T-cell (primary cell): ENCODE measurements around the gene RYR1. TPM values are rescaled to one million over a fixed set of nuclear protein-coding genes. Genes with fewer than 3 reads are reported as not detected.

Source experiments
- ATAC-seq, 4 experiments: fragments of 200-7000 bp in 3 of 4; fragments of 150-1000 bp in 1 of 4; cut with Tn5 transposase; replicated peaks in 1 of 4; 1 replicate in 3 of 4; 2 replicates in 1 of 4; pipeline ENCODE4 v1.10.0; 2021; ENCODE audit warnings: moderate library complexity in 3 of 4, mild to moderate bottlenecking in 2 of 4, moderate number of reproducible peaks in 1 of 4
- CTCF ChIA-PET, 2 donors: fragments of 300-600 bp; sonication (Branson Sonifier 250); formaldehyde crosslinking; loops; one replicate each; lab custom pipeline; 2022; ENCODE audit warnings: antibody characterized with exemption in 2 of 2; lab: Charles Lee
- POLR2A ChIA-PET, 2 donors: fragments of 300-600 bp; sonication (Branson Sonifier 250); formaldehyde crosslinking; loops; one replicate each; lab custom pipeline; 2022; ENCODE audit warnings: antibody characterized with exemption in 2 of 2; lab: Charles Lee
- DNase-seq, 35 experiments: peaks; one replicate each; pipeline versions ENCODE4 v3.0.0 to v3.0.0-alpha.2; 2013 to 2023
- H3K27ac ChIP-seq: one replicate; pipeline ENCODE4 v1.5.1; 2013; ENCODE audit warnings: low read length
- H3K27me3 ChIP-seq, 2 experiments: replicated peaks in 1 of 2; 1 replicate in 1 of 2; 2 replicates in 1 of 2; pipeline versions ENCODE4 v1.6.1 to v1.7.0; 2013; ENCODE audit warnings: low read length in 1 of 2, mixed read lengths in 1 of 2; ENCODE audit not compliant: control insufficient read depth in 2 of 2, insufficient read depth in 2 of 2; ENCODE audit errors: extremely low read depth in 1 of 2
- H3K36me3 ChIP-seq, 2 donors: 1 replicate in 1 of 2; 2 replicates in 1 of 2; pipeline versions ENCODE4 v1.6.1 to v1.7.0; 2013; ENCODE audit warnings: low read length in 1 of 2; ENCODE audit not compliant: control insufficient read depth in 2 of 2, insufficient read depth in 1 of 2; ENCODE audit errors: extremely low read depth in 1 of 2
- H3K4me1 ChIP-seq, 2 experiments: 1 replicate in 1 of 2; 2 replicates in 1 of 2; pipeline versions ENCODE4 v1.6.1 to v1.7.0; 2013; ENCODE audit warnings: low read length in 2 of 2, mixed read lengths in 1 of 2; ENCODE audit not compliant: insufficient read depth in 2 of 2, control insufficient read depth in 1 of 2; ENCODE audit errors: extremely low read depth in 1 of 2
- H3K4me3 ChIP-seq, 2 donors: 1 replicate in 1 of 2; 2 replicates in 1 of 2; pipeline versions ENCODE4 v1.5.1 to v1.7.0; 2013; ENCODE audit warnings: mild to moderate bottlenecking in 2 of 2, low read length in 1 of 2, moderate library complexity in 1 of 2; ENCODE audit not compliant: control insufficient read depth in 1 of 2; ENCODE audit errors: extremely low read depth in 1 of 2
- H3K9me3 ChIP-seq: 2 replicates; pipeline ENCODE4 v1.7.0; 2013
- H3K27ac Mint-ChIP-seq, 2 donors: one replicate each; pipeline ENCODE4 v1.8.0; 2020 to 2021; ENCODE audit warnings: mild to moderate bottlenecking in 2 of 2, mixed read lengths in 2 of 2
- H3K27me3 Mint-ChIP-seq, 2 donors: one replicate each; pipeline ENCODE4 v1.8.0; 2021 to 2022; ENCODE audit warnings: mixed read lengths in 2 of 2
- H3K36me3 Mint-ChIP-seq: one replicate; pipeline ENCODE4 v1.8.0; 2021; ENCODE audit warnings: mixed read lengths
- H3K4me1 Mint-ChIP-seq, 3 donors: one replicate each; pipeline ENCODE4 v1.8.0; 2020 to 2022; ENCODE audit warnings: mixed read lengths in 3 of 3, mild to moderate bottlenecking in 1 of 3
- H3K4me3 Mint-ChIP-seq, 3 donors: one replicate each; pipeline ENCODE4 v1.8.0; 2020 to 2022; ENCODE audit warnings: mild to moderate bottlenecking in 3 of 3, mixed read lengths in 3 of 3, moderate library complexity in 3 of 3
- H3K9me3 Mint-ChIP-seq, 3 donors: one replicate each; pipeline ENCODE4 v1.8.0; 2020 to 2022; ENCODE audit warnings: mixed read lengths in 3 of 3
- WGBS: methylation state at CpG from one replicate; pipeline ENCODE4 v1.1.5; 2013; ENCODE audit warnings: missing lambda C conversion rate; ENCODE audit not compliant: insufficient coverage; 5-methylcytosine and 5-hydroxymethylcytosine counted together
- total RNA-seq, 35 experiments: library from RNA in 6 of 35; stranded (reverse) in 6 of 35; fragments of 120-200 nt in 1 of 35; gene quantifications; one replicate each; pipeline versions ENCODE4 v1.2.1 to v1.2.4 and lab custom pipeline; 2013 to 2026

Gene RYR1
- total RNA-seq, 5 donors from 2014 or later (not counting 1 experiment from before 2014, with no cell fraction given) = 1.1 to 3.8 (median 2.9) TPM

- no peaks in the 10 kb centered on the region for H3K9me3 Mint-ChIP-seq
- peak overlapping the region; percentile 10 to 55 (median 52) for H3K4me3 Mint-ChIP-seq
- POLR2A ChIA-PET = interaction anchor here in 1 of 2 donors (0.5 kb wide), 1 partner anchor 357 kb away, joined by 4 read pairs; no protein-coding TSS in a partner anchor
- CTCF ChIA-PET = no interaction called here
- H3K27me3 ChIP-seq = peaks cover 0 to 12% of the 10 kb centered on the region in 2 experiments
- no peaks in the 10 kb centered on the region for H3K36me3 ChIP-seq
- peak overlapping the region; percentile 78 to 94 for H3K27ac Mint-ChIP-seq
- DNase-seq (peak in 18 of 35 experiments; percentile 11 to 66 (median 24)), ATAC-seq (peak; percentile 80 to 87 (median 84))
- no peak overlapping the region for H3K4me3 ChIP-seq
- H3K4me1 ChIP-seq = peaks cover 0 to 90% of the 10 kb centered on the region in 2 experiments
- H3K4me1 Mint-ChIP-seq = peaks cover 21 to 54% (median 42%) of the 10 kb centered on the region in 3 donors
- no peaks in the 10 kb centered on the region for H3K36me3 Mint-ChIP-seq
- H3K9me3 ChIP-seq = no peaks in the 10 kb centered on the region
- peaks cover 11 to 19% of the 10 kb centered on the region in 2 donors for H3K27me3 Mint-ChIP-seq
- peak overlapping the region; percentile 31 for H3K27ac ChIP-seq
- 10% methylated on average over 7 of the region's 13 CpGs for WGBS
These were observed 126.2 kb downstream of the RYR1 start for GRCh38 chr19:38559428-38560401.

DNA sequence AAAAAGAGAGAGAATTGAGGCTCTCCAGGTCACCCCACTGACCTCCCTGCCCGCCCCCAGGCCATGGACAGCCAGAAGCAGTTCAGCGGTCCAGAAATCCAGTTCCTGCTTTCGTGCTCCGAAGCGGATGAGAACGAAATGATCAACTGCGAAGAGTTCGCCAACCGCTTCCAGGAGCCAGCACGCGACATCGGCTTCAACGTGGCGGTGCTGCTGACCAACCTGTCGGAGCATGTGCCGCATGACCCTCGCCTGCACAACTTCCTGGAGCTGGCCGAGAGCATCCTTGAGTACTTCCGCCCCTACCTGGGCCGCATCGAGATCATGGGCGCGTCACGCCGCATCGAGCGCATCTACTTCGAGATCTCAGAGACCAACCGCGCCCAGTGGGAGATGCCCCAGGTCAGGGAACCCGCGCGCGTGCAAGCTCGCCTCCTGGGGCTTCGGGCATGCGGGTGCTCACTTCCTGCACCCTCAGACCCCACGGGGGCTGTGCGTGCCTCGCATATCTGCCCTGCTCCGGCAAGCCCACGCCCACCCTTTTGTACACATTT, 127.6 kb downstream of the RYR1 start:
- H3K9me3 Mint-ChIP-seq = no peaks in the 10 kb centered on the region
- Histone ChIP-seq H3K27ac (no peak overlapping the region), H3K4me3 (no peak overlapping the region), H3K4me1 (peaks cover 0 to 90% of the 10 kb centered on the region in 2 experiments), H3K36me3 (no peaks in the 10 kb centered on the region), H3K27me3 (peaks cover 0 to 20% of the 10 kb centered on the region in 2 experiments), H3K9me3 (no peaks in the 10 kb centered on the region)
- H3K27me3 Mint-ChIP-seq = peaks cover 14 to 20% of the 10 kb centered on the region in 2 donors
- ChIA-PET CTCF (no interaction called here), POLR2A (interaction anchor here in 1 of 2 donors (0.7 kb wide), 1 partner anchor 351 kb away, joined by 8 read pairs; the partner anchor contains the start of gene CCER2)
- 94% methylated on average over 41 of the region's 42 CpGs for WGBS
- peaks cover 26 to 51% (median 38%) of the 10 kb centered on the region in 3 donors for H3K4me1 Mint-ChIP-seq
- no peaks in the 10 kb centered on the region for H3K36me3 Mint-ChIP-seq
- H3K4me3 Mint-ChIP-seq = peak overlapping the region in 1 of 3 donors; percentile 35
- H3K27ac Mint-ChIP-seq = no peak overlapping the region
- no peak for DNase-seq
- no peak for ATAC-seq

DNA sequence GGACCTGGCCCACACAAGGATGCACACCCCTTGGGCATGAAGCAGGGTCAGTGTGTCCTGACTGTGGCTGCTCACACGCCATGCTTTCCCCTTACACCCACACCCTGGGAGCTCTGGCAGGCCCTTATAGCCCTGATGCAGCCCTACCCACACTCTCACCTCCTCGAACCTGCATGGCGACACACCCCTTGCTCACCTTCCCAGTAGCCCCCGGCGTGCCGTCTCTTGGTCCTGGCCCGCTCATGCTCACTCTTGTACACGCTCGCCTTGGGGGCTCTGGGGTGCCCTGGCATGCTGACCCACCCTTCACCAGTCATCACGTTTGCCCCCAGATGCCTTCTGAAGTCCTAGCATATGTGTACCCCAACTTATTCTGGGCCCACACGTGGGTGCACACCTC, 128.2 kb downstream of the RYR1 start:
- WGBS = 100% methylated on average over 8 of the region's 11 CpGs
- peaks cover 2 to 20% of the 10 kb centered on the region in 2 experiments for H3K27me3 ChIP-seq

GRCh38 chr19:38562096-38562495, 128.6 kb downstream of the RYR1 start:
- Mint-ChIP-seq H3K27ac (peak overlapping the region; percentile 64 to 84), H3K4me3 (peak overlapping the region in 1 of 3 donors; percentile 35), H3K27me3 (peaks cover 14 to 20% of the 10 kb centered on the region in 2 donors), H3K9me3 (no peaks in the 10 kb centered on the region), H3K36me3 (no peaks in the 10 kb centered on the region), H3K4me1 (peaks cover 24 to 46% (median 34%) of the 10 kb centered on the region in 3 donors)
- peaks cover 2 to 20% of the 10 kb centered on the region in 2 experiments for H3K27me3 ChIP-seq
- H3K9me3 ChIP-seq = no peaks in the 10 kb centered on the region
- DNase-seq (no peak), ATAC-seq (no peak)
- POLR2A ChIA-PET = no interaction called here
- 74% methylated on average over 6 of the region's 6 CpGs for WGBS
- peaks cover 0 to 80% of the 10 kb centered on the region in 2 experiments for H3K4me1 ChIP-seq
- H3K36me3 ChIP-seq = no peaks in the 10 kb centered on the region
- no peak overlapping the region for H3K4me3 ChIP-seq
- H3K27ac ChIP-seq = no peak overlapping the region
- CTCF ChIA-PET = no interaction called here

More for the DNA sequence above, 128.2 kb downstream of the RYR1 start:
- Mint-ChIP-seq H3K4me1 (peaks cover 26 to 49% (median 37%) of the 10 kb centered on the region in 3 donors), H3K27ac (peak overlapping the region; percentile 64 to 84), H3K27me3 (peaks cover 14 to 20% of the 10 kb centered on the region in 2 donors), H3K4me3 (peak overlapping the region in 1 of 3 donors; percentile 35), H3K36me3 (no peaks in the 10 kb centered on the region), H3K9me3 (no peaks in the 10 kb centered on the region)
- Histone ChIP-seq H3K4me3 (no peak overlapping the region), H3K36me3 (no peaks in the 10 kb centered on the region), H3K4me1 (peaks cover 0 to 85% of the 10 kb centered on the region in 2 experiments), H3K9me3 (no peaks in the 10 kb centered on the region), H3K27ac (no peak overlapping the region)
- no peak for ATAC-seq
- ChIA-PET POLR2A (no interaction called here), CTCF (no interaction called here)
- DNase-seq = no peak

DNA sequence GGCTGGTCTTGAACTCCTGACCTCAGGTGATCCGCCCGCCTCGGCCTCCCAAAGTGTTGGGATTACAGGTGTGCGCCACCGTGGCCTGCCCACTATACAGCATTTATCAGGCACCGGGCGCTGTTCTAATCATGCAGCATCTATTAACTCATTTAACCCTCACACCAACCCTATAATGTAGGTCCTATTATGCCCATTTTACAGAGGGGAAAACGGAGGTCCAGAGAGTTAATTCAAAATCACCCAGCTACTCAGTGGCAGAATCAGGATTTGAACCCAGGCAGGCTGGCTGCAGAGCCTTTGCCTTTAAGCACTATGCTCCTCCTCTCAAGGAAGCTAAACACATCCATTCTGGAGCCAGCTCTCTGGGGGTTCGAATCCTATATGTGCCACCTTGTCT, 130.0 kb downstream of the RYR1 start:
- POLR2A ChIA-PET = no interaction called here

More for the DNA sequence above, 130.0 kb downstream of the RYR1 start:
- Histone ChIP-seq H3K4me1 (peaks cover 0 to 67% of the 10 kb centered on the region in 2 experiments), H3K27ac (no peak overlapping the region), H3K36me3 (no peaks in the 10 kb centered on the region), H3K4me3 (no peak overlapping the region), H3K9me3 (no peaks in the 10 kb centered on the region), H3K27me3 (peaks cover 2 to 20% of the 10 kb centered on the region in 2 experiments)
- H3K4me3 Mint-ChIP-seq = no peak overlapping the region
- H3K27me3 Mint-ChIP-seq = peaks cover 14 to 20% of the 10 kb centered on the region in 2 donors
- ATAC-seq (no peak), DNase-seq (no peak)
- no peaks in the 10 kb centered on the region for H3K36me3 Mint-ChIP-seq
- no peak overlapping the region for H3K27ac Mint-ChIP-seq
- 100% methylated on average over 1 of the region's 9 CpGs for WGBS
- H3K9me3 Mint-ChIP-seq = no peaks in the 10 kb centered on the region
- CTCF ChIA-PET = no interaction called here
- peaks cover 21 to 40% (median 27%) of the 10 kb centered on the region in 3 donors for H3K4me1 Mint-ChIP-seq
